Fibroblast of lung (primary cell): Measurements from ENCODE around the gene MAPK1IP1L.

Experiments used
- CTCF ChIP-seq, 2 donors: IDR thresholded peaks in 1 of 2; conservative IDR thresholded peaks in 1 of 2; 1 replicate in 1 of 2; 2 replicates in 1 of 2; pipeline ENCODE4 v1.5.1; 2011 to 2012; ENCODE audit warnings: low read length in 2 of 2, control low read depth in 1 of 2, inconsistent platforms in 1 of 2, low read depth in 1 of 2, mild to moderate bottlenecking in 1 of 2
- EZH2 ChIP-seq: IDR thresholded peaks from 2 replicates; pipeline ENCODE4 v1.5.1; 2012; ENCODE audit warnings: low read length, control low read depth, mild to moderate bottlenecking; ENCODE audit errors: missing control alignments

GRCh38 chr14:55028066-55028465 is 23.4 kb upstream of the MAPK1IP1L start:
- no peak for TF ChIP-seq CTCF (conservative IDR thresholded peaks at IDR 0.05 in 1 of 2, IDR thresholded peaks at IDR 0.05 in 1 of 2; ENCODE audit: low read depth in 1 of 2, low read length in 2 of 2)
- TF ChIP-seq EZH2 = no peak
